ENCODE results near the gene STOX2. TPM values are rescaled to one million over a fixed set of nuclear protein-coding genes. Genes with fewer than 3 reads are reported as not detected.

STOX2 gene
- total and polyA plus RNA-seq, 2 of the 8 experiments (the other 6 are each of a cell fraction or from before 2014, with no cell fraction given): 5.5 to 20.0 TPM

- Histone ChIP-seq H3K9me3 (ENCODE audit: insufficient read depth in 2 of 2, low read depth in 1 of 2, low read length in 1 of 2) (no peaks in the 10 kb centered on the region), H3K79me2 (ENCODE audit: control insufficient read depth in 1 of 2, insufficient read depth in 2 of 2, low read length in 2 of 2) (peaks cover 3 to 28% of the 10 kb centered on the region in 2 experiments; a peak in 3 of 4 replicates), H2BK15ac (ENCODE audit: low read length) (no peak overlapping the region), H2AFZ (ENCODE audit: low read length) (no peak overlapping the region), H3K4me3 (ENCODE audit: extremely low read depth in 1 of 4, insufficient read depth in 2 of 4, low read depth in 3 of 4, low read length in 4 of 4) (no peak overlapping the region), H3K56ac (replicated peaks; ENCODE audit: insufficient read length, low read depth, low read length) (no peak overlapping the region), H3K27me3 (replicated peaks in 1 of 4; ENCODE audit: control insufficient read depth in 3 of 4, extremely low read depth in 1 of 4, insufficient read depth in 3 of 4, low read length in 3 of 4) (no peaks in the 10 kb centered on the region), H3K23ac (ENCODE audit: insufficient read length) (no peak overlapping the region), H2BK20ac (ENCODE audit: low read length) (no peak overlapping the region), H3K9ac (replicated peaks in 1 of 4; ENCODE audit: extremely low read depth in 1 of 4, low read depth in 3 of 4, low read length in 3 of 4) (no peak overlapping the region), H3K18ac (ENCODE audit: extremely low read depth, low read length) (no peak overlapping the region), H3K23me2 (ENCODE audit: low read depth, low read length) (no peaks in the 10 kb centered on the region), H3K79me1 (ENCODE audit: low read depth, low read length) (no peaks in the 10 kb centered on the region; the same call in none of the 2 replicates), H3K36me3 (ENCODE audit: control insufficient read depth in 2 of 4, insufficient read depth in 4 of 4, low read length in 3 of 4) (no peaks in the 10 kb centered on the region), H4K8ac (ENCODE audit: extremely low read depth, insufficient read depth, low read length) (no peak overlapping the region), H2BK120ac (replicated peaks; ENCODE audit: low read depth, low read length) (no peak overlapping the region), H2BK12ac (ENCODE audit: low read depth, low read length) (no peak overlapping the region), H3K14ac (ENCODE audit: insufficient read length) (no peak overlapping the region), H4K20me1 (replicated peaks in 1 of 2; ENCODE audit: control insufficient read depth in 1 of 2, insufficient read depth in 2 of 2, low read length in 2 of 2) (peaks cover 0 to 2% of the 10 kb centered on the region in 2 experiments), H4K91ac (replicated peaks; ENCODE audit: insufficient read length, low read length) (no peak overlapping the region), H4K5ac (ENCODE audit: insufficient read length, low read depth, low read length) (no peak overlapping the region), H3K4me1 (replicated peaks in 1 of 4; ENCODE audit: control insufficient read depth in 3 of 4, insufficient read depth in 4 of 4, low read length in 3 of 4) (peaks cover 0 to 4% (median 1%) of the 10 kb centered on the region in 4 experiments; a peak in 3 of 7 replicates), H2BK5ac (ENCODE audit: low read depth, low read length) (no peak overlapping the region), H3K4ac (replicated peaks; ENCODE audit: insufficient read length, low read depth, low read length) (no peak overlapping the region), H3K4me2 (ENCODE audit: insufficient read depth in 1 of 2, low read depth in 2 of 2, low read length in 2 of 2) (no peak overlapping the region), H2AK5ac (ENCODE audit: low read depth, low read length) (no peak overlapping the region), H3K27ac (ENCODE audit: low read depth, low read length) (no peak overlapping the region)
- no peak for DNase-seq (ENCODE audit: low read depth in 1 of 2, low spot score in 2 of 2)
- peak; percentile 48 for FAIRE-seq
- ChIA-PET CTCF (ENCODE audit: partially characterized antibody) (interaction anchor here (1.1 to 1.7 kb wide), 2 partner anchors 9 to 15 kb away, joined by 3 read pairs; no protein-coding TSS in a partner anchor), POLR2A (ENCODE audit: partially characterized antibody) (no interaction called here)
- WGBS, 2 experiments (ENCODE audit: extremely low coverage in 1 of 2, insufficient coverage in 1 of 2, insufficient read length in 1 of 2, insufficient replicate concordance in 2 of 2, low coverage in 1 of 2, low lambda C conversion rate in 2 of 2, missing lambda C conversion rate in 1 of 2): 59% methylated on average over 3 of the region's 3 CpGs; no CpG with 5 or more reads in 1 of the 2 experiments
- TF ChIP-seq RFX5 (IDR thresholded peaks at IDR 0.05; ENCODE audit: borderline replicate concordance, low read depth, low read length) (no peak), CBX5 (IDR thresholded peaks at IDR 0.05; ENCODE audit: low read depth, low read length) (no peak), FOSL1 (IDR thresholded peaks at IDR 0.05; ENCODE audit: insufficient read depth, low read depth, low read length) (no peak), SRF (IDR thresholded peaks at IDR 0.05; ENCODE audit: low read depth, low read length) (no peak), GABPA (IDR thresholded peaks at IDR 0.05; ENCODE audit: borderline replicate concordance, insufficient read depth, low read length) (no peak), CHD2 (IDR thresholded peaks at IDR 0.05; ENCODE audit: low read length) (no peak), MAFK (IDR thresholded peaks at IDR 0.05; ENCODE audit: low read depth, low read length) (no peak)
Measured at GRCh38 chr4:183920512-183920911, 15.4 kb downstream of the STOX2 start.
